Ovary (tissue), 3 donors: ENCODE results near the gene CGNL1.

Experiments used
- CTCF ChIP-seq, 3 donors: fragments of 450-650 bp in 2 of 3; fragments of 200-600 bp in 1 of 3; IDR thresholded peaks; one replicate each; pipeline versions ENCODE4 v1.5.1 to v1.8.0; 2016 to 2022; ENCODE audit warnings: antibody characterized with exemption in 3 of 3, mild to moderate bottlenecking in 1 of 3
- EP300 ChIP-seq: sonication (generic); formaldehyde crosslinking; IDR thresholded peaks from one replicate; pipeline ENCODE4 v1.6.1; 2017; ENCODE audit warnings: antibody characterized with exemption
- POLR2A ChIP-seq: fragments of 450-650 bp; IDR thresholded peaks from one replicate; pipeline ENCODE4 v1.6.1; 2017; ENCODE audit warnings: antibody characterized with exemption, mild to moderate bottlenecking, moderate library complexity
- donor health status: DM: no; HTN: no; CAD: no.

- no peak for TF ChIP-seq CTCF (IDR thresholded peaks at IDR 0.05)
- TF ChIP-seq POLR2A: no peak
- no peak for TF ChIP-seq EP300
Observed at GRCh38 chr15:57582090-57582489, 205.8 kb downstream of the CGNL1 start.
